HG02763 (cell line): ENCODE results near the gene ASPDH.
"Not testable (repeated sequence)": the region's sequence is repeated elsewhere in the genome, so short reads cannot be mapped to it uniquely, and the experiment has no call there.

ENCODE experiments used
- ATAC-seq: cut with Tn5 transposase; IDR thresholded peaks from one replicate; pipeline ENCODE4 v1.9.1; 2021; ENCODE audit warnings: mild to moderate bottlenecking, moderate library complexity; ENCODE audit not compliant: unreplicated experiment

The ASPDH gene

GRCh38 chr19:50548191-50549058 is 34.7 kb upstream of the ASPDH start:
- ATAC-seq = no peak

GRCh38 chr19:50547385-50548190 is 33.9 kb upstream of the ASPDH start:
- ATAC-seq = no peak

GRCh38 chr19:50546527-50547221 is 33.0 kb upstream of the ASPDH start:
- no peak for ATAC-seq

- ATAC-seq = no peak
Observed at GRCh38 chr19:50542943-50543342, 29.2 kb upstream of the ASPDH start.

GRCh38 chr19:50537769-50538230 is 24.1 kb upstream of the ASPDH start:
- no peak for ATAC-seq

- ATAC-seq = no peak
Observed at GRCh38 chr19:50537306-50537685, 23.6 kb upstream of the ASPDH start.

- no peak for ATAC-seq
Observed at GRCh38 chr19:50536662-50537305, 23.1 kb upstream of the ASPDH start.

GRCh38 chr19:50535672-50536187 is 22.0 kb upstream of the ASPDH start:
- no peak for ATAC-seq

GRCh38 chr19:50534478-50534877 is 20.8 kb upstream of the ASPDH start:
- ATAC-seq = no peak

GRCh38 chr19:50532952-50533351 is 19.2 kb upstream of the ASPDH start:
- ATAC-seq = no peak

GRCh38 chr19:50531171-50531612 is 17.5 kb upstream of the ASPDH start:
- no peak for ATAC-seq

- not testable (repeated sequence) for ATAC-seq
Observed at GRCh38 chr19:50528052-50528451, 14.3 kb upstream of the ASPDH start.

GRCh38 chr19:50522881-50523280 is 9.2 kb upstream of the ASPDH start:
- no peak for ATAC-seq

- no peak for ATAC-seq
Observed at GRCh38 chr19:50520822-50521465, 7.2 kb upstream of the ASPDH start.

GRCh38 chr19:50519006-50519575 is 5.4 kb upstream of the ASPDH start:
- ATAC-seq = no peak

GRCh38 chr19:50518091-50519005 is 4.6 kb upstream of the ASPDH start:
- no peak for ATAC-seq

- no peak for ATAC-seq
Observed at GRCh38 chr19:50517704-50518075, 4.0 kb upstream of the ASPDH start.

GRCh38 chr19:50516964-50517703 is 3.4 kb upstream of the ASPDH start:
- no peak for ATAC-seq
